ENCODE data around the gene COL1A1.

Gene COL1A1

GRCh38 chr17:50144845-50145531 is 56.4 kb downstream of the COL1A1 start:
- TF ChIP-seq YY1 (IDR thresholded peaks at IDR 0.05; ENCODE audit: low read depth) (no peak), FOXM1 (IDR thresholded peaks at IDR 0.05; ENCODE audit: borderline replicate concordance, low read depth) (no peak), TCF12 (IDR thresholded peaks at IDR 0.05; ENCODE audit: low read depth) (no peak), EGR1 (IDR thresholded peaks at IDR 0.05) (no peak), CEBPB (IDR thresholded peaks at IDR 0.05) (no peak), CREB1 (IDR thresholded peaks at IDR 0.05; ENCODE audit: low read depth) (no peak), EP300 (IDR thresholded peaks at IDR 0.05; ENCODE audit: borderline replicate concordance) (no peak), USF1 (IDR thresholded peaks at IDR 0.05) (no peak), RAD21 (IDR thresholded peaks at IDR 0.05; ENCODE audit: low read depth) (no peak), ZBTB7A (IDR thresholded peaks at IDR 0.05; ENCODE audit: low read depth) (no peak), TEAD4 (IDR thresholded peaks at IDR 0.05) (no peak), MAX (IDR thresholded peaks at IDR 0.05) (no peak), TAF1 (IDR thresholded peaks at IDR 0.05; ENCODE audit: low read depth) (no peak), NFIC (IDR thresholded peaks at IDR 0.05) (no peak)
- TF ChIP-seq, protein P1, sequence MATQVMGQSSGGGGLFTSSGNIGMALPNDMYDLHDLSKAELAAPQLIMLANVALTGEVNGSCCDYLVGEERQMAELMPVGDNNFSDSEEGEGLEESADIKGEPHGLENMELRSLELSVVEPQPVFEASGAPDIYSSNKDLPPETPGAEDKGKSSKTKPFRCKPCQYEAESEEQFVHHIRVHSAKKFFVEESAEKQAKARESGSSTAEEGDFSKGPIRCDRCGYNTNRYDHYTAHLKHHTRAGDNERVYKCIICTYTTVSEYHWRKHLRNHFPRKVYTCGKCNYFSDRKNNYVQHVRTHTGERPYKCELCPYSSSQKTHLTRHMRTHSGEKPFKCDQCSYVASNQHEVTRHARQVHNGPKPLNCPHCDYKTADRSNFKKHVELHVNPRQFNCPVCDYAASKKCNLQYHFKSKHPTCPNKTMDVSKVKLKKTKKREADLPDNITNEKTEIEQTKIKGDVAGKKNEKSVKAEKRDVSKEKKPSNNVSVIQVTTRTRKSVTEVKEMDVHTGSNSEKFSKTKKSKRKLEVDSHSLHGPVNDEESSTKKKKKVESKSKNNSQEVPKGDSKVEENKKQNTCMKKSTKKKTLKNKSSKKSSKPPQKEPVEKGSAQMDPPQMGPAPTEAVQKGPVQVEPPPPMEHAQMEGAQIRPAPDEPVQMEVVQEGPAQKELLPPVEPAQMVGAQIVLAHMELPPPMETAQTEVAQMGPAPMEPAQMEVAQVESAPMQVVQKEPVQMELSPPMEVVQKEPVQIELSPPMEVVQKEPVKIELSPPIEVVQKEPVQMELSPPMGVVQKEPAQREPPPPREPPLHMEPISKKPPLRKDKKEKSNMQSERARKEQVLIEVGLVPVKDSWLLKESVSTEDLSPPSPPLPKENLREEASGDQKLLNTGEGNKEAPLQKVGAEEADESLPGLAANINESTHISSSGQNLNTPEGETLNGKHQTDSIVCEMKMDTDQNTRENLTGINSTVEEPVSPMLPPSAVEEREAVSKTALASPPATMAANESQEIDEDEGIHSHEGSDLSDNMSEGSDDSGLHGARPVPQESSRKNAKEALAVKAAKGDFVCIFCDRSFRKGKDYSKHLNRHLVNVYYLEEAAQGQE (IDR thresholded peaks at IDR 0.05; ENCODE audit: low read depth): no peak

DNA sequence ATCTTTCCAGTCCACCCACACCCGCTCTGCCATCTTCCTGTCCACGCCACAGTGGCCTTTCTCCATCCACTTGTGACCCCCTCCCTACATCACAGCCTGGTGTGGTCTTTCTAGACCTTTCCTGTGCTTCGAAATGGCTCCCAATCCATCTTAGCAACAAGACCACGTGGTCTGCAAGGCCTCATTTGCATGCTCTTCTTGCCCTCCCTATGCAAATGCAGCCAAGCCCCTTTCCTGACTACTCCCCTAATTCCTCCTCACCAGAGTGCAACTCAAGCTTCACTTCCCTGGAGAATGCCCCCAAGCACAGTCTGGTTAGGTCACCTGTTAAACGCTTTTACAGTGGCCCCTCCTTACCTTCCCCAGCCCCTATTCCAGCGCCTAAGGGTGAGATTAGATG is 57.1 kb downstream of the COL1A1 start:
- TF ChIP-seq EP300 (IDR thresholded peaks at IDR 0.05; ENCODE audit: borderline replicate concordance) (no peak), MAX (IDR thresholded peaks at IDR 0.05) (no peak), RAD21 (IDR thresholded peaks at IDR 0.05; ENCODE audit: low read depth) (no peak), TCF12 (IDR thresholded peaks at IDR 0.05; ENCODE audit: low read depth) (no peak), USF1 (IDR thresholded peaks at IDR 0.05) (peak; percentile 48; the same call in 1 of the 2 replicates)

DNA sequence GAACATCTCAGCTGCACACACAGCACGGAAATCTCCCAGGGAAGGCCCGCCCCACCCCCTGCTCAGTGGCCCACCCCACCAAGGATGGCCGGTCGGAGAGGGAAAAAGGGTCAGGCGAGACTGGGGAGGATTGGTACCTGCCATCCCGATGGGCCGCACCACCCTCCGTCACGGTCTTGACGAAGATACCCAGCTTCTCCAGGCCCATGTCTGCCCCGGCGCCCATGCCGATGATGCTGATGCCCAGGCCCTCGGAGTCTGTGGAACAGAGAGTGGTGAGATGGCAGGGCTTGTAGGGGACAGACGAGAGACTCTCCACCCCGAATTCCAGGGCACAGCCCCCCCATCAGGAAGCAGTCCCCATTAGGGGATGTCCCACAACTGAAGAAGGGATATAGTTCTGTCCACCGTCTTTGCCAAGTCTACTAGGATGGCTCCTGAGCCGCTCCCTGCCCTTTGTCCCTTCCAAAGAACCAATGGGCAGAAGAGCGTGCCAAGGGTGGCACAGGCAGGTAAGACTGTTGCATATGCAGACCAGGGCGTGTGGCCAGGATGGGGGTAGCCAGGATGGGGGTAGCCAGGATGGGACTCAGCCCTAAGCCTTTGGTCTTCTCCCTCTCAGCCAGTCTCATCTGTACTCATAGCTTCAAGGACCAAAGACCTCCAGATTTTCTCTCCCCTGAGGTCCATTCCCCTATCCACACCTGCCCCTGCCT is 57.8 kb downstream of the COL1A1 start:
- no peak for TF ChIP-seq ZBTB7A (IDR thresholded peaks at IDR 0.05; ENCODE audit: low read depth)
- TF ChIP-seq EP300 (IDR thresholded peaks at IDR 0.05; ENCODE audit: borderline replicate concordance): no peak
- TF ChIP-seq CEBPB (IDR thresholded peaks at IDR 0.05): no peak
- TF ChIP-seq CREB1 (IDR thresholded peaks at IDR 0.05; ENCODE audit: low read depth): no peak
- TF ChIP-seq MAX (IDR thresholded peaks at IDR 0.05): no peak
- no peak for TF ChIP-seq RAD21 (IDR thresholded peaks at IDR 0.05; ENCODE audit: low read depth)
- no peak for TF ChIP-seq TAF1 (IDR thresholded peaks at IDR 0.05; ENCODE audit: low read depth)
- TF ChIP-seq USF1 (IDR thresholded peaks at IDR 0.05): no peak
- no peak for TF ChIP-seq TCF12 (IDR thresholded peaks at IDR 0.05; ENCODE audit: low read depth)
- TF ChIP-seq NFIC (IDR thresholded peaks at IDR 0.05): no peak
- no peak for TF ChIP-seq TEAD4 (IDR thresholded peaks at IDR 0.05)

DNA sequence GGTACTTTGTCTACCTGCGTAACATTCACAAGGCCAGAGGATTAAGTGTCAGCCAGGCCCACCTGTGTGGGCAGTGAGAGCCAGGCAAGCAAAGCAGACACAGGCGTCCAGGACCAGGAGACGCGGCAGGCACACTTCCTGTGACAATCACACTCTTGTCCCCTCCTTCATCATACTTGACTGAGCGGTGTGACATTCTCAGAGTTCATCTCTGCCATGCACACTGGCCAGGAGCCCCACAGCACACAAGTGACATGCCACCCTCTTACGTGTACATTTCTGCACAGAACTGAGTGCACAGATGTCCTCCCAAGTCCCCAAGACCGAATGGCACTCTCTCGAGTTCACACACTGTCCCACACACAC is 59.7 kb downstream of the COL1A1 start:
- TF ChIP-seq RAD21 (IDR thresholded peaks at IDR 0.05; ENCODE audit: low read depth) (no peak), EGR1 (IDR thresholded peaks at IDR 0.05) (no peak), ZBTB7A (IDR thresholded peaks at IDR 0.05; ENCODE audit: low read depth) (no peak), MAX (IDR thresholded peaks at IDR 0.05) (no peak)

GRCh38 chr17:50141026-50141744 is 60.2 kb downstream of the COL1A1 start:
- TF ChIP-seq FOXM1 (IDR thresholded peaks at IDR 0.05; ENCODE audit: borderline replicate concordance, low read depth): no peak
- TF ChIP-seq USF1 (IDR thresholded peaks at IDR 0.05): no peak
- no peak for TF ChIP-seq EGR1 (IDR thresholded peaks at IDR 0.05)
- no peak for TF ChIP-seq CREB1 (IDR thresholded peaks at IDR 0.05; ENCODE audit: low read depth)
- TF ChIP-seq TAF1 (IDR thresholded peaks at IDR 0.05; ENCODE audit: low read depth): no peak
- no peak for TF ChIP-seq YY1 (IDR thresholded peaks at IDR 0.05; ENCODE audit: low read depth)
- no peak for TF ChIP-seq EP300 (IDR thresholded peaks at IDR 0.05; ENCODE audit: borderline replicate concordance)
- TF ChIP-seq CEBPB (IDR thresholded peaks at IDR 0.05): no peak
